GM18511 (cell line): Measurements from ENCODE around the gene CLPSL1.

ENCODE experiments used
- ATAC-seq: cut with Tn5 transposase; IDR thresholded peaks from one replicate; pipeline ENCODE4 v1.9.1; 2021; ENCODE audit warnings: mild to moderate bottlenecking, moderate library complexity; ENCODE audit not compliant: unreplicated experiment

The CLPSL1 gene

GRCh38 chr6:35795453-35796071 is 14.7 kb downstream of the CLPSL1 start:
- no peak for ATAC-seq

DNA sequence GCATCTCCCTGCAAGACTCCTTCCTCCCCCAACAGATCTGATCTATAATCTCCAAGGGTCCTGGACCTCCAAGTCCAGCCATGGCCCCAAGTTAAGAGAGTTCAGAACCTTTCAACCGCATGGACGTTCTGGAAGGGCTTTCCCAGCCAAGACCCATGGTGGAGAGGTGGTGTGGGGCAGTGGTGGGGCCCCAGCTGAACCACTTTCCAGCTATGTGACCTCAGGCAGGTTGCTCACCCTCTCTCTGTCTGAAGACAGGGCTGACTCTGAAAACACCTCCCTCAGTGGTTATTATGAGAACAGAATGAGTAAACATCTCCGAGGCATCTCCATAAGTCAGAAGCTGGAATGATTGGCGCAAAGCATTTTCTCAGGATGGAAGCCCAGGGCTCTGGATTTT is 15.4 kb downstream of the CLPSL1 start:
- ATAC-seq: no peak

DNA sequence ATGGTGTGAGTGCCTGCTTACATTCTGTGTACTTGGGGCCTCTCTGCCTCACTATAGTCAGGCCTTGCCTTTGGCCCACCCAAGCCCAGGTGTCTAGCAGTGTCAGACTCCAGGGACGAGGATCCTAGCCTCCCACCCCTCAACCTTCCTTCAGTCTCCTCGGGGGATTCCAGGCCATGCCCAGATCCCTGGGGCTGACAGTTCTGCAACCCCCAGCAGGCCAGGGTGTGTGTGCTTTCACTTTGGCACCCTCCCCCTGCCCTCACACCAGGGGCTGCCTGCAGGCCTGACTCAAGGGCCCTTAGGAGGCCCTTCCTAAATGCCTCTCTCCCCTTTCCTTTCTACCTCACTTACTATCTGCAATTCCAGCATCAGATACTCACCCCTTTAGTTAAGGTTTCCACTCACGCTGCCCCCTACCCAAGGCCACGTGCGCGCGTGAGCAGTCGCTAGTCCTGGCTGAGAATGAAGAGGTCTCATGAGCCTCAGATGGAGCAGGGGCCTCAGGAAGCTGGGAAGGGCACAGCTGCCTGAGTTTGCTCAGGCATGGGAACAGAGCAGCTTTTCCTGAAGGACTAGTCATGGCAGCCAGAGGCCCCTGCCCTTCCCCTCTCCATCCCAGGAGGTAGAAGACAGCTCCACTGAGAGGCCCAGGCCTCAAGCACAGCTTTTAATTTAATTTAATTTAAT is 17.2 kb downstream of the CLPSL1 start:
- no peak for ATAC-seq

- ATAC-seq: no peak
Observed at GRCh38 chr6:35798706-35799105, 17.9 kb downstream of the CLPSL1 start.

DNA sequence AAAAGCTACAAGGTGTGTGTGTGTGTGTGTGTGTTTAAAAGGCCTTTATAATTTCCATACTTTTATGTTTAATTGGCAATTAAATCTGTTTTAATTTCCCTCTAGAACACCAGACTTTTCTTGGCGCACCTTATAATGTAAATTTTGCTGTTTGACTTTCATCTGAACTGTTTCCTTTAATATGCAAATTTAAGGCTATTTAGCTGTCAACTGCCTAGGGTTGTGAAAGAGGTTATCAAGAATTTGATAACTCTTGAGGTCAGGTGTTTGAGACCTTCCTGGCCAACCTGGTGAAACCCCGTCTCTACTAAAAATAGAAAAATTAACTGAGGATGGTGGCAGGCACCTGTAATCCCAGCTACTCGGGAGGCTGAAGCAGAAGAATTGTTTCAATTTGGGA is 20.3 kb downstream of the CLPSL1 start:
- ATAC-seq: no peak

DNA sequence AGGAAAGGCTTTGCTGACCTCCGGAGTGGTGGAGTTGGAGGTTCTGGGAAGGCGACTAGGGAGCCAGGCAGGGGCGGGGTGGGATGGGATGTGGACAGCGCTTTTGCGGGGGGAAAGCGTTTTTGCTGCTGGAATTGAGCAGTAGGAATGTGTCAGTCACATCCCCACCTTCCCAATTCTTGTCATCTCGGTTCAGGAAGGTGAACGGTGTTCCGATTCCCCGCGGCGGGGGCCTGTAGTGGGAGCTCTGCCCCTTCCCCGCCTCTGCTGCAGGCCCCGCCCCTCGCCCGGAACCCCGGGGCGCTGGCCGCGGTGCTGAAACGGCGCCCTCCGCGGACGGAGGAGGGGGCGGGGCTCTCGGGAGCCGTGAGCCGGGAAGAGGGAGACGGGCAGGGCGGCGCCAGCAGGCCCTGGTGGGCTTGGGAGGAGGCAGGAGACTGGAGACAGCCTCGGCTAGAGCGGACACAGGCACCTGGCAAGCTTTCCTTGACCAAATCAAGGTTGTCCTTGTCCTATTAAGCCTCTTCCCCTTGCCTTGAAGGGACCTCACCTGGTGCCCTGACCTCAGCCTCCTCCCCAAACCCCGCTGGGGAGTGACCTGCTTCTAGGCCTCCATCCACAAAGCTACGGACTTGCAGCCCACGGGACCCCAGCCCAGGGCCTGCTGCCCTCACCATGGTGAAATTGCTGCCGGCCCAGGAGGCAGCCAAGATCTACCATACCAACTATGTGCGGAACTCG is 24.3 kb downstream of the CLPSL1 start, which contains the start of gene LHFPL5:
Gene LHFPL5, plus strand, starts transcription at position 357 of the 741 bp plus-strand sequence. Its CDS starts 319 bp downstream, at position 676.
- no peak for ATAC-seq

- no peak for ATAC-seq
Observed at GRCh38 chr6:35808688-35809087, 27.9 kb downstream of the CLPSL1 start.

- ATAC-seq: no peak
Observed at GRCh38 chr6:35809809-35810208, 29.0 kb downstream of the CLPSL1 start.

GRCh38 chr6:35810971-35811698 is 30.3 kb downstream of the CLPSL1 start:
- no peak for ATAC-seq

DNA sequence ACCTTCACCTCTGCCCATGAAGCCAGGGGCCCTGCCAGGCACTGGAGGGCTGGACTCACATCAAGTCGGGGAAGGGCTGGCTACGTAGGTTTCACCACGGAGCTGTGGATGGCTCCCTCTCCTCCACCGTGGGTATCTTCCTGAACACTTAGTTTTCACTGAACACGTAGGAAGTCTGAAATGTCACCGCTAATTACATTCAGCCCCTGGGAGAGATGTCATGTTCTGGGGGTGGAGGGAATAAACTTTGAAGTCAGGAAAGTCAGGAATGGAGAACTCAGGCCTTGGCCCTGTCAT is 30.8 kb downstream of the CLPSL1 start:
- ATAC-seq: no peak

GRCh38 chr6:35817515-35817914 is 36.7 kb downstream of the CLPSL1 start:
- ATAC-seq: no peak

GRCh38 chr6:35823601-35824000 is 42.8 kb downstream of the CLPSL1 start:
- ATAC-seq: no peak

DNA sequence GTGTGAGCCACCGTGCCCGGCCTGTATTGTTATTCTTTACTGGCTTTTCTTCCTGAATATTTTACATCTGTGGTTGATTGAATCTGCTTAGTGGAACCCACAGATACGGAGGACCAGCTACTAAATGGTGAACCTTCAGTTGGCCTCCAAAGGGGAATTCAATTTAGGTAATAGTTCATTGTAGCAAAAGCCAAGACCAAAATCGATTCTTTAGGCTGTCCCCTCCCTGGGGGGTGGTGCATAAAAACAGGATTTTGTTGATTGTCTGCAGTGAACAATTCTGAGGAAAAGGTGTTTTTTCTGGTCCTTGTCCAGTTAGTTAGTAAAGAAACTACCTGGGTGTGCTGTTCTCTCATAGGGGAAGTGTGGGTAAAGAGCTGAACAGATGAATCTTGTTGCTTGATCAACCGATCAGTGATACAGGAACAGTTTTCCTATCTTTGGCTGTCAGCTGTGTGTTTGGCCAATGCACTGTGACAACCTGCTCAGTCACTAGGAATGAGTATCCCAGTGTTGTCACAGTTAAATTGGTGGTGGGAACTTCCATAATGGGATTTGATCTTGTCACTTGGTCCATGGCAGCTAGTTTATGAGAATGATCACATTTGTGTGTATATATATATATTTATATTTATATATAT is 43.9 kb downstream of the CLPSL1 start:
- no peak for ATAC-seq

DNA sequence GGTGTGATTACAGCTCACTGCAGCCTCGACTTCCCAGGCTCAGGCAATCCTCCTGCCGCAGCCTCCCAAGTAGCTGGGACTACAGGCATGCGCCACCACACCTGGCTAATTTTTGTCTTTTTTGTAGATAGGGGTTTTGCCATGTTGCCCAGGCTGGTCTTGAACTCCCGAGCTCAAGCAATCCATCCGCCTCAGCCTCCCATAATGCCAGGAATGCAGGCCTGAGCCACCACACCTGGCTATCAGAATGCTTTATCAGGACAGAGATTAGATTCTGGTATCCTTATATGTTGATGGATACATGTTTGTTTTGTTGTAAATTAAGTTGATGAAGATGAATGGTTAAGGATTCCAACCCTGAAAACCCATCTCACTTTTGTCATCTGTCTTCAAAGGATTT is 48.5 kb downstream of the CLPSL1 start:
- no peak for ATAC-seq

GRCh38 chr6:35831257-35832007 is 50.6 kb downstream of the CLPSL1 start:
- ATAC-seq: no peak

DNA sequence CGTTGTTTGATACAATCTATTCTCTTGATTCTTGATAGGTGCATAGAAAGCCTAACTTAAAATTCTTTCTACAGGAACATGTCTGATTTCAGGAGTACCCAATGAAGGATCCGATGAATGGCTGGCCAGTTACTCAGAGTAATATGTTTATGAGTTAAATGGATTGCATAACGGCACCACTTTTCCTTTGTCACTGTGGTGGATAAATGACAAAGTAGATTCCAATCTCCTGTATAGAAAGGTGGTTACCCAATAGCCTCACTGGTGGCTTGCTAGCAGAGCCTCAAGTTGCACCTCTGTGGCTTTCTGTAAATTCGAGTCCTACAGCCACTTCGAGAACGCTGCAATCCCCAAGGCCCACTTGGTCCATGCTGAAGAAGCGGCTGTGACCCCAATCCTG is 52.7 kb downstream of the CLPSL1 start:
- no peak for ATAC-seq
